HG03064 (cell line): ENCODE measurements around the gene DDX10.

Source experiments
- ATAC-seq: cut with Tn5 transposase; IDR thresholded peaks from one replicate; pipeline ENCODE4 v1.9.1; 2021; ENCODE audit warnings: low read depth; ENCODE audit not compliant: unreplicated experiment

Gene DDX10

DNA sequence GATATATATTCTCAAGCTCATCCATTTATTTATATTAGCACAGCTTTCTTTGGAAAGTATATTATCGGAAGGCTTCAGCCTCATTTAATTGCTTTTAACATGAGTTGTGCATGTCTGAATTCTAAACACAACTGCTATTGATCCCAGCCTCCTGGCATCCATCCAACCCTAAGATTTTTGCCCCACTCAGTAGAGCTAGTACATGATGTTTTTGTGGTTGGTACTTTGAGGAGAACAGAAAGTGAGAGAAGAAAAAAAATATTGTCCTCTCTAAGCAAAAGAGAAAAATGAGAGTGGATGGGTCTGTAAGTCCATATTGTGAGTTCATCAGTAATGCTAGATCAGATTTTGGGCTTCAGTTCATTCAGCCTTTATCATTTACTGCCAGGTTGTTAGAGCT lies 198.7 kb downstream of the DDX10 start:
- ATAC-seq = no peak

DNA sequence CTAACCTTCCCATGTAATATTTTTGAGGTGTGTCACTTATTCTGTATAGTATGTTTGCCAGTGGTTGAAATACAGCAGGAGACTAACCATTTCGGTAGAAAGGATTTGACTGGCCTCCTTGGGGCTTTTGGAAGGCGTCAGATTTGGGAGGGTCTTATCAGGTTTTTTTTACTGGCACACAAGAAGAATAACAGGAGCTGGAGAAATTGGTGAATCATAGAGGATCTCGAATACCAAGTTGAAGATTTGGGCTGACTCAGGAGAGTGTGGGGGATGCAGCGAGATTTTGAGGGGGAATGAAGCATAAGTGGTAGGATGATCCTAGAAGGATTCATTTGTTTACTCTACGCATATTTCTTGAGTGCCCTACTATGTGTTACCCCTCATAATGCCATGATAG lies 200.5 kb downstream of the DDX10 start:
- ATAC-seq = no peak

GRCh38 chr11:108866781-108867180 lies 201.9 kb downstream of the DDX10 start:
- ATAC-seq = no peak

- ATAC-seq = no peak
Observed at GRCh38 chr11:108870373-108871020, 205.6 kb downstream of the DDX10 start.

- ATAC-seq = no peak
Observed at GRCh38 chr11:108871152-108871551, 206.3 kb downstream of the DDX10 start.

- ATAC-seq = no peak
Observed at GRCh38 chr11:108871867-108872266, 207.0 kb downstream of the DDX10 start.

- ATAC-seq = no peak
Observed at GRCh38 chr11:108872781-108873291, 208.0 kb downstream of the DDX10 start.

DNA sequence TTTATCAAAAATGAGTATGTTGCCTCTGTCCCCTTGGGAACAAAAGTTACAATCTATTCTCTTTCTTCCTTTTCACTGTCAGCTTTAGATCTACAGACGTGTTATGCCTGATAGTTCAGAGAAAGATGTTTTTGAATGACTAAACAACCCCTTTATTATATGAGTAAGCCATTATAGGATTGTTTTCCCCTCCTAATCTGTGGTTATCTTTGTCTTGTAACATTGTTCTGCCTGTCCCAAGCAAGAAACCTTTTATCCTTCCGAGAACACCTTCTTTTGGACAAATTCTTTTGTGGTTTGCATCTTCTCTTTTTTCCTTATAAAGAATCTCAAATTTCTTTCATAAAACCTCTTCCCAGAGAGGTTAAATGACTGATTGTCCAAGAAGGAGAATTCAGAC lies 208.4 kb downstream of the DDX10 start:
- no peak for ATAC-seq

DNA sequence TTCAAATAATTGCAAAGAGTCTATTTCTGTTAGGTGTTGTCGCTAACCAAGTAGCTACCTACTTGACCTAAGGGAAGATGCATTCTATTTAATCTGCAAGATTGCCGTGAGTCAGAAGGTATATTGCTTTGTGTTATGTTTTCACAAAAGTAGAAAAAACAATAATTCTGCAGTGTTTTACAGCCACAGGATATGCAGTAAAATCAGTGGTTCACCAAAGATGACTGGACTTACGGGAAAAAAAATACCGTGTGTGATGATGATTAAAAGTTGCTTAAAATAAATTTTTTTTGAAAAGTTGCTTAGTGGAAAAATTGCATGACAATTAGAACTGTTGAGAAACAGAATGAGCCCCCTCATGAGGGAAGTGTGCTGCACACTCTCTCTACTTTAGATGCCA lies 209.1 kb downstream of the DDX10 start:
- ATAC-seq = no peak

- ATAC-seq = no peak
Observed at GRCh38 chr11:108875134-108875533, 210.3 kb downstream of the DDX10 start.

- ATAC-seq = no peak
Observed at GRCh38 chr11:108877178-108877577, 212.3 kb downstream of the DDX10 start.

- no peak for ATAC-seq
Observed at GRCh38 chr11:108880510-108880909, 215.6 kb downstream of the DDX10 start.

- ATAC-seq = no peak
Observed at GRCh38 chr11:108881131-108881530, 216.3 kb downstream of the DDX10 start.

GRCh38 chr11:108882211-108882831 lies 217.5 kb downstream of the DDX10 start:
- no peak for ATAC-seq

- ATAC-seq = no peak
Observed at GRCh38 chr11:108886005-108886659, 221.3 kb downstream of the DDX10 start.

GRCh38 chr11:108886660-108887009 lies 221.8 kb downstream of the DDX10 start:
- no peak for ATAC-seq

DNA sequence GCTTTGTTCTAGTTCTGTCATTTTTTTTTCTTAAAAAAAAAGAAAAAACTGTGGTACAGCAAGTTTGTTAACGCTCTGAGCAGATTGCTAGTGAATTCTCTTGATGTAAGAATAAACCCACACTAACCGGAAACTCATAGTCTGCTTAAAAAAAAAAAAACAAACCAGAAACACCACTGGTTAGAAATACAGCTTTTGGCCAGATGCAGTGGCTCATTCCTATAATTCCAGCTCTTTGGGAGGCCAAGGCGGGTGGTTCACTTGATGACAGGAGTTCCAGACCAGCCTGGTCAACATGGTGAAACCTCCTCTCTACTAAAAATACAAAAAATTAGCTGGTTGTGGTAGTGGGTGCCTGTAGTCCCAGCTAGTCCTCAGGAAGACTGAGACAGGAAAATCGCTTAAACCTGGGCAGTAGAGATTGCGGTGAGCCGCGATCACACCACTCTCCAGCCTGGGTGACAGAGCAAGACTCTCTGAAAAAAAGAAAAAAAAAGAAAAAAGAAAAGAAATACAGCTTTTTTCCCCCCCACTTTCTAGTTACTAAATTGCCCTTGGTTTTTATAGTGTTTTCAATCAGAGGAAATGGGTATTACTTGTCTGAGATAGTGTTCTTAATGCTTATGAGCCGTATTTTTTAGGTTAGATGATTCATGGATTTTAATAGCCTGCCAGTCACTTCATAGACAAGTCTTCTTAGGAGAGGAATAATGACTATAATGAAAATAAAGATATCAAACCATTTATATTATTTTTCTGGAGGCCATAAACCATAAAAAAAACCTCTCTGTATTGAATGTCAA lies 222.8 kb downstream of the DDX10 start:
- no peak for ATAC-seq

- no peak for ATAC-seq
Observed at GRCh38 chr11:108890482-108891105, 225.7 kb downstream of the DDX10 start.

DNA sequence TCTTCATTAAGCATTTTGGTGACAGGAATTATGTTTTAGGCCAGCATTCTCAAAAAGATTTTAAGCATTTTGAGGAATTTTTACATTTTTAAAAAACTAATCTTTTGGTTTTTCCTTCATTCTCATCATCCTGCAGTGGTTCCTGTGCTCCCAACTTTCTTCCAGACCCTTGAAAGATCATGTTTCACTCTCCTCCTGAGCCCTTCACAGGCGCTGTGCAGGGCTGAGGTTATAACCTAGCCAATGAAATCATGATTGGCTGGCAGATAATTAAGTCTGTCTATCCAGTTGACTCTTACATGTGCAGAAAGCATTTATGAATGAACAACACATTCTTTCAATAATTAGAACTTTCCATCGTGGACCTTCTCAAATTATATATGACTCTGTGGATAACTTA lies 226.3 kb downstream of the DDX10 start:
- ATAC-seq = no peak

DNA sequence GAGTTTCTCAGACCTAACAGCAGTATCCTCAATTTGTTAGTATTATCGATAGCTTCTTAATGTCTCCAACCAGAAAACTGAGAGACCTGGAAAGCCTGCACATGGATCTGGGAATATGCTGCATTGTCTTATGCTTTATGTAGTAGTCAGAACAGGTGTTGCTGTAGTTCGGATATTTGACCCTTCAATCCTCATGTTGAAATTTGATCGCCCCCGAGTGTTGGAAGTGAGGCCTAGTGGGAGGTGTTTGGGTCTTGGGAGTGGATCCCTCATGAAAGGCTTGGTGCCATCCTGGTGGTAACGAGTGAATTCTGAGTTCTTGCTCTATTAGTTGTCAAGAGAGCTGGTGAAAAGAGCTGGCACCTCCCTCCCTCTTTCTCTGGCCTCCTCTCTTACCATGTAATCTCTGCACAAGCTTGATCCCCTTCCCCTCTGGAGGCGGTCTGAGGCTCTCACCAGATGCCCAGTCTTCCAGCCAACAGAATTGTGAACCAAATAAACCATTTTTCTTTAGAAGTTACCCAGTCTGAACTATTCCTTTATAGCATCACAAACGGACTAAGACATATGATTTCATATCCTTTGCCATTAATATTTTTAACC lies 227.1 kb downstream of the DDX10 start:
- no peak for ATAC-seq
